Smooth muscle cell (in vitro differentiated cells): ENCODE results near the gene ITGB1. TPM values are rescaled to one million over a fixed set of nuclear protein-coding genes. Genes with fewer than 3 reads are reported as not detected.

Experiments used
- DNase-seq: peaks from one replicate; lab custom pipeline; 2025; ENCODE audit not compliant: unreplicated experiment; lab: John Stamatoyannopoulos, UW
- H2AFZ ChIP-seq: fragments of 200-600 bp; sonication (generic); 2 replicates; pipeline ENCODE4 v1.6.0; 2016; ENCODE audit warnings: antibody characterized with exemption, low read depth, mild to moderate bottlenecking
- H3F3A ChIP-seq: fragments of 200-600 bp; sonication (generic); 2 replicates; pipeline ENCODE4 v1.6.0; 2017; ENCODE audit warnings: antibody characterized with exemption, low read depth
- H3K27ac ChIP-seq: fragments of 200-600 bp; sonication (generic); 2 replicates; pipeline ENCODE4 v1.5.1; 2016; ENCODE audit warnings: low read depth, mild to moderate bottlenecking
- H3K27me3 ChIP-seq: fragments of 200-600 bp; sonication (generic); 2 replicates; pipeline ENCODE4 v1.6.1; 2016; ENCODE audit warnings: low read depth, mild to moderate bottlenecking
- H3K36me3 ChIP-seq: fragments of 200-600 bp; sonication (generic); 2 replicates; pipeline ENCODE4 v1.5.1; 2016; ENCODE audit warnings: low read depth
- H3K4me1 ChIP-seq: fragments of 200-600 bp; sonication (generic); 2 replicates; pipeline ENCODE4 v1.5.1; 2016; ENCODE audit warnings: low read depth
- H3K4me2 ChIP-seq: fragments of 200-600 bp; sonication (generic); 2 replicates; pipeline ENCODE4 v1.6.0; 2016; ENCODE audit warnings: mild to moderate bottlenecking
- H3K4me3 ChIP-seq: fragments of 200-600 bp; sonication (generic); 2 replicates; pipeline ENCODE4 v1.5.1; 2016; ENCODE audit warnings: mild to moderate bottlenecking
- H3K79me2 ChIP-seq: fragments of 200-600 bp; sonication (generic); 2 replicates; pipeline ENCODE4 v1.6.0; 2016; ENCODE audit warnings: low read depth, mild to moderate bottlenecking
- H3K9ac ChIP-seq: fragments of 200-600 bp; sonication (generic); 2 replicates; pipeline ENCODE4 v1.6.0; 2016; ENCODE audit warnings: low read depth
- H3K9me3 ChIP-seq: fragments of 200-600 bp; sonication (generic); replicated peaks from 2 replicates; pipeline ENCODE4 v1.5.1; 2016; ENCODE audit warnings: low read depth
- H4K20me1 ChIP-seq: fragments of 200-600 bp; sonication (generic); 2 replicates; pipeline ENCODE4 v1.6.0; 2016; ENCODE audit warnings: low read depth
- CTCF ChIP-seq: fragments of 200-600 bp; sonication (generic); IDR thresholded peaks from 2 replicates; pipeline ENCODE4 v1.5.1; 2017; ENCODE audit warnings: borderline replicate concordance, mild to moderate bottlenecking, antibody characterized with exemption; ENCODE audit not compliant: insufficient read depth, poor library complexity, severe bottlenecking
- WGBS: methylation state at CpG from one replicate; pipeline ENCODE4 v1.1.7; 2016; ENCODE audit warnings: low lambda C conversion rate; 5-methylcytosine and 5-hydroxymethylcytosine counted together
- polyA plus RNA-seq: library from polyadenylated mRNA; unstranded; fragments of >200 nt; fragmentation: Nextera tagmentation; extraction: Ambion mirVana; gene quantifications from 2 replicates; pipeline ENCODE4 v1.2.1, GENCODE V29; 2016
- total RNA-seq: library from RNA; depleted of rRNA; stranded (reverse); fragments of >200 nt; gene quantifications from 2 replicates; pipeline ENCODE4 v1.2.3, GENCODE V29; 2014

The ITGB1 gene
- 2,267 and 2,867 TPM in 2 replicates for total RNA-seq
- polyA plus RNA-seq = 674 and 859 TPM in 2 replicates

- no peak for TF ChIP-seq CTCF
- Histone ChIP-seq H2AFZ (no peak within 1 kb of the TSS), H3K27ac (peak within 1 kb of the TSS; percentile 97), H3K27me3 (no peaks in the 10 kb centered on the region), H3K9ac (peak within 1 kb of the TSS; percentile 99), H3K4me2 (peak within 1 kb of the TSS; percentile 94), H4K20me1 (peaks cover 44% of the 10 kb centered on the region), H3K4me3 (peak within 1 kb of the TSS; percentile 70), H3K9me3 (no peaks in the 10 kb centered on the region), H3K4me1 (peaks cover 55% of the 10 kb centered on the region), H3K36me3 (no peaks in the 10 kb centered on the region), H3F3A (peaks cover 33% of the 10 kb centered on the region), H3K79me2 (peaks cover 70% of the 10 kb centered on the region)
- DNase-seq = peak; percentile 84
- WGBS = under 1% methylated on average over 38 of the region's 94 CpGs
Observed at GRCh38 chr10:32958085-32959005, at the start of gene ITGB1. Gene ITGB1 (minus strand): TSS chr10:32958230. CDS start chr10:32935558, 22,672 bp downstream.

- no peak for TF ChIP-seq CTCF
- Histone ChIP-seq H3K27me3 (no peaks in the 10 kb centered on the region), H2AFZ (no peak overlapping the region), H3K27ac (peak overlapping the region; percentile 96), H3K9me3 (no peaks in the 10 kb centered on the region), H3K36me3 (no peaks in the 10 kb centered on the region), H3K4me2 (peak overlapping the region; percentile 86), H3F3A (peaks cover 31% of the 10 kb centered on the region), H3K79me2 (peaks cover 11% of the 10 kb centered on the region), H3K9ac (peak overlapping the region; percentile 66), H3K4me3 (peak overlapping the region; percentile 54), H4K20me1 (no peaks in the 10 kb centered on the region), H3K4me1 (no peaks in the 10 kb centered on the region)
- no peak for DNase-seq
- WGBS = 70% methylated on average over 11 of the region's 11 CpGs
Observed at GRCh38 chr10:33006342-33006887, 48.4 kb upstream of the ITGB1 start.

- TF ChIP-seq CTCF = no peak
- no peaks in the 10 kb centered on the region for H3K36me3 ChIP-seq
- peaks cover 31% of the 10 kb centered on the region for H3F3A ChIP-seq
- peak overlapping the region; percentile 86 for H3K4me2 ChIP-seq
- H3K4me3 ChIP-seq = peak overlapping the region; percentile 54
- peak overlapping the region; percentile 84 for H3K9ac ChIP-seq
- no peaks in the 10 kb centered on the region for H3K9me3 ChIP-seq
- peak overlapping the region; percentile 67 for H2AFZ ChIP-seq
- WGBS = 1% methylated on average over 34 of the region's 34 CpGs
- peak overlapping the region; percentile 96 for H3K27ac ChIP-seq
- no peaks in the 10 kb centered on the region for H3K4me1 ChIP-seq
- no peaks in the 10 kb centered on the region for H3K27me3 ChIP-seq
- no peaks in the 10 kb centered on the region for H4K20me1 ChIP-seq
- DNase-seq = peak; percentile 55
- peaks cover 11% of the 10 kb centered on the region for H3K79me2 ChIP-seq
Observed at GRCh38 chr10:33005322-33006301, 47.6 kb upstream of the ITGB1 start.
